ENCODE results near the gene DNLZ.

GRCh38 chr9:136325358-136325757 is 38.2 kb downstream of the DNLZ start:
- TF ChIP-seq GATA2 (IDR thresholded peaks at IDR 0.05; ENCODE audit: low read depth, low read length) (no peak), GATA3 (IDR thresholded peaks at IDR 0.05; ENCODE audit: low read depth, low read length) (no peak)

Data from SH-SY5Y (cell line).